ENCODE measurements around the gene SNX8. TPM values are rescaled to one million over a fixed set of nuclear protein-coding genes. Genes with fewer than 3 reads are reported as not detected.
A peak's percentile ranks its signal among the peaks of the same experiment; 100 is the strongest.

SNX8 gene
- total and polyA plus RNA-seq, 2 donors (not counting 1 experiment from before 2014, with no cell fraction given), result 64.4 to 126 TPM

DNA sequence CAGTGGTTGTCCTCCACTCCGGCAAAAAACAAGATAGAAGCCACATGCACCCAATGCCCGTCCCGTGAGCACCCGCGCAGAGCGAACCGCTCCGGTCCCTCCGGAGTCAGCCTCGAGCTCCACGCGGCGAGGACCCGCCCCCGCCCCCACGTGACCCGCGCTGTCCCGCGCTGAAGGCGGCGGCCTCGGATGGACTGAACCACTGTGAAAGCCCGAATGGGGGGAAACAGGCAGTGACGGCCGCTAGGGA, 39.6 kb upstream of the SNX8 start:
- Mint-ChIP-seq H3K9me3 (ENCODE audit: insufficient read depth) (no peaks in the 10 kb centered on the region), H3K27me3 (no peaks in the 10 kb centered on the region), H3K4me3 (peak overlapping the region; percentile 94), H3K27ac (peak overlapping the region; percentile 100), H3K4me1 (peaks cover 24% of the 10 kb centered on the region)
- Histone ChIP-seq H3K4me3 (ENCODE audit: control extremely low read depth in 1 of 5, extremely low read depth in 1 of 5, insufficient read depth in 1 of 5, low read depth in 2 of 5, low read length in 4 of 5) (peak overlapping the region; percentile 72 to 97 (median 89)), H2AFZ (ENCODE audit: insufficient read depth, low read depth, low read length, poor library complexity, severe bottlenecking) (peak overlapping the region; percentile 99), H3K27ac (ENCODE audit: low read length in 2 of 2) (peak overlapping the region; percentile 98 to 100), H3K9ac (ENCODE audit: low read length) (peak overlapping the region; percentile 98), H3K4me1 (ENCODE audit: control insufficient read depth in 2 of 2, insufficient read depth in 2 of 2, low read length in 2 of 2) (peaks cover 21 to 27% of the 10 kb centered on the region in 2 donors), H3K9me3 (ENCODE audit: control extremely low read depth in 1 of 3, control insufficient read depth in 2 of 3, insufficient read depth in 1 of 3, low read length in 2 of 3) (no peaks in the 10 kb centered on the region), H3K79me2 (ENCODE audit: control insufficient read depth, insufficient read depth, low read length) (peaks cover 51% of the 10 kb centered on the region), H3K4me2 (replicated peaks; ENCODE audit: low read depth, low read length, poor library complexity, severe bottlenecking) (peak overlapping the region; percentile 98), H4K20me1 (ENCODE audit: control insufficient read depth, insufficient read depth, low read length, poor library complexity, severe bottlenecking) (peaks cover 39% of the 10 kb centered on the region), H3K27me3 (replicated peaks in 1 of 4; ENCODE audit: control extremely low read depth in 1 of 4, control insufficient read depth in 3 of 4, insufficient read depth in 4 of 4, low read length in 3 of 4) (no peaks in the 10 kb centered on the region), H3K36me3 (replicated peaks in 1 of 2; ENCODE audit: control extremely low read depth in 1 of 2, control insufficient read depth in 1 of 2, extremely low read depth in 1 of 2, insufficient read depth in 2 of 2, low read length in 1 of 2) (peaks cover 1 to 10% of the 10 kb centered on the region in 2 experiments)
- WGBS (ENCODE audit: insufficient coverage), result 0% methylated on average over 26 of the region's 26 CpGs
- DNase-seq, result no peak
- TF ChIP-seq, protein P1, sequence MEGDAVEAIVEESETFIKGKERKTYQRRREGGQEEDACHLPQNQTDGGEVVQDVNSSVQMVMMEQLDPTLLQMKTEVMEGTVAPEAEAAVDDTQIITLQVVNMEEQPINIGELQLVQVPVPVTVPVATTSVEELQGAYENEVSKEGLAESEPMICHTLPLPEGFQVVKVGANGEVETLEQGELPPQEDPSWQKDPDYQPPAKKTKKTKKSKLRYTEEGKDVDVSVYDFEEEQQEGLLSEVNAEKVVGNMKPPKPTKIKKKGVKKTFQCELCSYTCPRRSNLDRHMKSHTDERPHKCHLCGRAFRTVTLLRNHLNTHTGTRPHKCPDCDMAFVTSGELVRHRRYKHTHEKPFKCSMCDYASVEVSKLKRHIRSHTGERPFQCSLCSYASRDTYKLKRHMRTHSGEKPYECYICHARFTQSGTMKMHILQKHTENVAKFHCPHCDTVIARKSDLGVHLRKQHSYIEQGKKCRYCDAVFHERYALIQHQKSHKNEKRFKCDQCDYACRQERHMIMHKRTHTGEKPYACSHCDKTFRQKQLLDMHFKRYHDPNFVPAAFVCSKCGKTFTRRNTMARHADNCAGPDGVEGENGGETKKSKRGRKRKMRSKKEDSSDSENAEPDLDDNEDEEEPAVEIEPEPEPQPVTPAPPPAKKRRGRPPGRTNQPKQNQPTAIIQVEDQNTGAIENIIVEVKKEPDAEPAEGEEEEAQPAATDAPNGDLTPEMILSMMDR (IDR thresholded peaks at IDR 0.05), result no peak
- no peak for TF ChIP-seq EZH2 (IDR thresholded peaks at IDR 0.05; ENCODE audit: borderline replicate concordance, insufficient read depth, low read depth, low read length, poor library complexity, severe bottlenecking)
- intact Hi-C loops (cut with micrococcal nuclease), result loop anchor here (1.0 to 2.0 kb wide), 5 partner anchors 40 to 335 kb away; partner anchors contain the start of genes CHST12 and SNX8
- peak; percentile 68 for ATAC-seq (ENCODE audit: low read depth)
- ChIA-PET CTCF (interaction anchor here (1.0 to 2.1 kb wide), 5 partner anchors 105 to 159 kb away, joined by 3 to 10 read pairs (median 3); no protein-coding TSS in a partner anchor), POLR2A (interaction anchor here (0.6 to 1.5 kb wide), 8 partner anchors 40 to 282 kb away, joined by 3 to 8 read pairs (median 4); partner anchors contain the start of gene SNX8)

GRCh38 chr7:2353113-2353935, 39.1 kb upstream of the SNX8 start:
- DNase-seq (no peak), ATAC-seq (ENCODE audit: low read depth) (no peak)
- H3K27ac Mint-ChIP-seq, result peak overlapping the region; percentile 100
- no peaks in the 10 kb centered on the region for H3K9me3 Mint-ChIP-seq (ENCODE audit: insufficient read depth)
- H3K27me3 ChIP-seq (replicated peaks in 1 of 4; ENCODE audit: control extremely low read depth in 1 of 4, control insufficient read depth in 3 of 4, insufficient read depth in 4 of 4, low read length in 3 of 4), result no peaks in the 10 kb centered on the region
- peak overlapping the region; percentile 94 for H3K4me3 Mint-ChIP-seq
- H3K27ac ChIP-seq (ENCODE audit: low read length in 2 of 2), result peak overlapping the region; percentile 98 to 100
- ChIA-PET POLR2A (interaction anchor here (0.6 to 1.5 kb wide), 7 partner anchors 39 to 281 kb away, joined by 3 to 8 read pairs (median 4); partner anchors contain the start of gene SNX8), CTCF (interaction anchor here (1.2 to 2.1 kb wide), 4 partner anchors 105 to 158 kb away, joined by 3 to 10 read pairs (median 4); no protein-coding TSS in a partner anchor)
- intact Hi-C loops (cut with micrococcal nuclease), result no loop called here
- no peaks in the 10 kb centered on the region for H3K27me3 Mint-ChIP-seq
- peaks cover 21 to 27% of the 10 kb centered on the region in 2 donors for H3K4me1 ChIP-seq (ENCODE audit: control insufficient read depth in 2 of 2, insufficient read depth in 2 of 2, low read length in 2 of 2)
- peak overlapping the region; percentile 98 for H3K4me2 ChIP-seq (replicated peaks; ENCODE audit: low read depth, low read length, poor library complexity, severe bottlenecking)
- peak overlapping the region; percentile 72 to 97 (median 89) for H3K4me3 ChIP-seq (ENCODE audit: control extremely low read depth in 1 of 5, extremely low read depth in 1 of 5, insufficient read depth in 1 of 5, low read depth in 2 of 5, low read length in 4 of 5)
- H3K79me2 ChIP-seq (ENCODE audit: control insufficient read depth, insufficient read depth, low read length), result peaks cover 46% of the 10 kb centered on the region
- H3K4me1 Mint-ChIP-seq, result peaks cover 24% of the 10 kb centered on the region
- 37% methylated on average over 3 of the region's 22 CpGs for WGBS (ENCODE audit: insufficient coverage)
- peak overlapping the region; percentile 98 for H3K9ac ChIP-seq (ENCODE audit: low read length)
- peaks cover 1 to 7% of the 10 kb centered on the region in 2 experiments for H3K36me3 ChIP-seq (replicated peaks in 1 of 2; ENCODE audit: control extremely low read depth in 1 of 2, control insufficient read depth in 1 of 2, extremely low read depth in 1 of 2, insufficient read depth in 2 of 2, low read length in 1 of 2)
- H3K9me3 ChIP-seq (ENCODE audit: control extremely low read depth in 1 of 3, control insufficient read depth in 2 of 3, insufficient read depth in 1 of 3, low read length in 2 of 3), result no peaks in the 10 kb centered on the region
- peaks cover 33% of the 10 kb centered on the region for H4K20me1 ChIP-seq (ENCODE audit: control insufficient read depth, insufficient read depth, low read length, poor library complexity, severe bottlenecking)
- no peak for TF ChIP-seq EZH2 (IDR thresholded peaks at IDR 0.05; ENCODE audit: borderline replicate concordance, insufficient read depth, low read depth, low read length, poor library complexity, severe bottlenecking)
- TF ChIP-seq, protein P1 (IDR thresholded peaks at IDR 0.05), result no peak
- peak overlapping the region; percentile 99 for H2AFZ ChIP-seq (ENCODE audit: insufficient read depth, low read depth, low read length, poor library complexity, severe bottlenecking)

Data from B cell (primary cell).